SU-DHL-6 (cell line): ENCODE data around the gene AGXT.

Experiments used
- H2AFZ ChIP-seq: fragments of 200-600 bp; sonication (generic); 2 replicates; pipeline ENCODE4 v1.6.1; 2014; ENCODE audit warnings: low read depth, mild to moderate bottlenecking, moderate library complexity, mixed read lengths, antibody characterized with exemption, low read length; ENCODE audit not compliant: severe bottlenecking
- H3F3A ChIP-seq: fragments of 200-600 bp; shearing (Covaris generic); 2 replicates; pipeline ENCODE4 v1.6.0; 2016; ENCODE audit warnings: antibody characterized with exemption, mild to moderate bottlenecking; ENCODE audit not compliant: insufficient read depth
- H3K27ac ChIP-seq: fragments of 200-600 bp; sonication (generic); 2 replicates; pipeline ENCODE4 v1.5.1; 2016; ENCODE audit warnings: low read depth, mild to moderate bottlenecking, low read length, moderate library complexity, mixed read lengths
- H3K27me3 ChIP-seq: fragments of 200-600 bp; sonication (generic), shearing (Covaris generic); 2 replicates; pipeline ENCODE4 v1.6.0; 2014; ENCODE audit warnings: mild to moderate bottlenecking, low read length
- H3K36me3 ChIP-seq: fragments of 200-600 bp; sonication (generic); 2 replicates; pipeline ENCODE4 v1.6.1; 2014; ENCODE audit warnings: mild to moderate bottlenecking, low read length, mixed read lengths
- H3K4me2 ChIP-seq: fragments of 300-600, 200-600 bp; shearing (Covaris generic), sonication (generic); 2 replicates; pipeline ENCODE4 v1.6.0; 2014; ENCODE audit warnings: low read length, low read depth, mild to moderate bottlenecking; ENCODE audit not compliant: poor library complexity, severe bottlenecking
- H3K4me3 ChIP-seq: fragments of 200-600 bp; sonication (generic); 2 replicates; pipeline ENCODE4 v1.5.1; 2014; ENCODE audit warnings: antibody characterized with exemption, low read length, mild to moderate bottlenecking, mixed read lengths; ENCODE audit not compliant: insufficient read depth, poor library complexity, severe bottlenecking
- H3K79me2 ChIP-seq: fragments of 200-600 bp; sonication (generic); 2 replicates; pipeline ENCODE4 v1.6.1; 2014; ENCODE audit warnings: mild to moderate bottlenecking, low read length, moderate library complexity; ENCODE audit not compliant: insufficient read depth
- H3K9ac ChIP-seq: fragments of 200-600 bp; sonication (generic); 2 replicates; pipeline ENCODE4 v1.7.0; 2014; ENCODE audit warnings: mild to moderate bottlenecking, low read length
- H3K9me2 ChIP-seq: fragments of 200-600 bp; sonication (generic); replicated peaks from 2 replicates; pipeline ENCODE4 v1.6.1; 2014; ENCODE audit warnings: low read length; ENCODE audit not compliant: insufficient read depth
- H3K9me3 ChIP-seq: fragments of 200-600 bp; sonication (generic); 2 replicates; pipeline ENCODE4 v1.6.1; 2014; ENCODE audit warnings: low read length, mixed read lengths; ENCODE audit not compliant: insufficient read depth
- H4K20me1 ChIP-seq: fragments of 200-600 bp; sonication (generic); 2 replicates; pipeline ENCODE4 v1.6.1; 2014; ENCODE audit warnings: low read depth, mild to moderate bottlenecking, antibody characterized with exemption, low read length, moderate library complexity, mixed read lengths
- CTCF ChIP-seq: fragments of 200-600 bp; sonication (generic); IDR thresholded peaks from one replicate; pipeline ENCODE4 v1.5.1; 2017; ENCODE audit warnings: antibody characterized with exemption, mild to moderate bottlenecking, low read length, moderate library complexity; ENCODE audit not compliant: insufficient read depth, poor library complexity, severe bottlenecking
- EZH2phosphoT487 ChIP-seq: fragments of 200-600 bp; sonication (generic), shearing (Covaris generic); conservative IDR thresholded peaks from 2 replicates; pipeline ENCODE4 v1.6.1; 2018; ENCODE audit warnings: mild to moderate bottlenecking, antibody characterized with exemption, low read length, moderate library complexity, mixed read lengths

Gene AGXT

GRCh38 chr2:240884745-240885144, 16.1 kb downstream of the AGXT start:
- TF ChIP-seq EZH2phosphoT487 (no peak), CTCF (no peak)
- no peak overlapping the region for H3K27ac ChIP-seq
- no peaks in the 10 kb centered on the region for H4K20me1 ChIP-seq
- no peak overlapping the region for H3K9ac ChIP-seq
- H3K27me3 ChIP-seq: no peaks in the 10 kb centered on the region
- H3K79me2 ChIP-seq: no peaks in the 10 kb centered on the region
- H3K9me2 ChIP-seq: no peaks in the 10 kb centered on the region
- H2AFZ ChIP-seq: no peak overlapping the region
- H3F3A ChIP-seq: no peaks in the 10 kb centered on the region
- no peak overlapping the region for H3K4me2 ChIP-seq
- H3K9me3 ChIP-seq: no peaks in the 10 kb centered on the region
- no peaks in the 10 kb centered on the region for H3K36me3 ChIP-seq
- no peak overlapping the region for H3K4me3 ChIP-seq

- no peak overlapping the region for H3K4me3 ChIP-seq
- H3K27me3 ChIP-seq: no peaks in the 10 kb centered on the region
- H3K79me2 ChIP-seq: no peaks in the 10 kb centered on the region
- no peaks in the 10 kb centered on the region for H3K9me2 ChIP-seq
- H4K20me1 ChIP-seq: no peaks in the 10 kb centered on the region
- no peak overlapping the region for H2AFZ ChIP-seq
- no peak for TF ChIP-seq CTCF
- no peak for TF ChIP-seq EZH2phosphoT487
- no peak overlapping the region for H3K4me2 ChIP-seq
- H3K36me3 ChIP-seq: no peaks in the 10 kb centered on the region
- H3K9ac ChIP-seq: no peak overlapping the region
- no peaks in the 10 kb centered on the region for H3F3A ChIP-seq
- H3K9me3 ChIP-seq: no peaks in the 10 kb centered on the region
- H3K27ac ChIP-seq: no peak overlapping the region
Measured at GRCh38 chr2:240885566-240885965, 16.9 kb downstream of the AGXT start.

- no peaks in the 10 kb centered on the region for H3K9me2 ChIP-seq
- H4K20me1 ChIP-seq: no peaks in the 10 kb centered on the region
- no peaks in the 10 kb centered on the region for H3K36me3 ChIP-seq
- H3F3A ChIP-seq: no peaks in the 10 kb centered on the region
- TF ChIP-seq CTCF: no peak
- no peak for TF ChIP-seq EZH2phosphoT487
- H3K9me3 ChIP-seq: no peaks in the 10 kb centered on the region
- no peak overlapping the region for H3K4me3 ChIP-seq
- H3K27ac ChIP-seq: no peak overlapping the region
- no peaks in the 10 kb centered on the region for H3K79me2 ChIP-seq
- H3K27me3 ChIP-seq: no peaks in the 10 kb centered on the region
- no peak overlapping the region for H3K9ac ChIP-seq
- no peak overlapping the region for H2AFZ ChIP-seq
- no peak overlapping the region for H3K4me2 ChIP-seq
Measured at GRCh38 chr2:240886023-240886565, 17.5 kb downstream of the AGXT start.
